ENCODE data around the gene CCR8. TPM values are rescaled to one million over a fixed set of nuclear protein-coding genes. Genes with fewer than 3 reads are reported as not detected.

Gene CCR8
- total RNA-seq, 4 donors from 2014 or later, result not detected

DNA sequence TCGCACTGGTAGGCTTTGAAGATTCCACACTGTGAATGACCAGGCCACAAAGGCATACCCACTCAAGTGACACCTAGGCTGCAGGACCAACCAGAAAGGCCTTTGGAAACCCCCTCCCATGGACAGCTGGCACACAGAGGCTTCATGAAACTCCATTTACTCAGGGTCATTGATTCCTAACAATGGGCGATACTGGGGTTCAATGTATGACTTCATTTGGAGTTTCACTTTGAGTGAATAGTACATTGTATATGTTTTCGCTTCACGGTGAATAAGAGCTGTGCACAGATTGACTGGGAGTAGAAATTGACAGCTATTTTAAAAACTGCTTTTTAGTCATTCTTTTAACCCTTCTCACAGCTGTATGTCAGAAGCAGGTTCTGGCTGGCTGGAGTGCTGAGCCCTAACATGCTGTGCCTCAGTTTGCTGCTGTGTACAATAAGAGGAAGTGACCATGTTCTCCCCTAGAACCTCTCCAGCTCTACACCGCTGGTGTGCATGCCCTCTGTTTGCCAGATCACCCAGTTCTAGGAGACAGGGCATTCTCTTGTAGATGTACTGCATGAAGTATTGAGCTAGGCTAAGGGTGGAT is 34.2 kb upstream of the CCR8 start:
- no peak overlapping the region for H3K27ac ChIP-seq
- H3K4me1 ChIP-seq, result peaks cover 0 to 4% (median 0%) of the 10 kb centered on the region in 4 donors
- no peak for DNase-seq
- TF ChIP-seq, protein P1, sequence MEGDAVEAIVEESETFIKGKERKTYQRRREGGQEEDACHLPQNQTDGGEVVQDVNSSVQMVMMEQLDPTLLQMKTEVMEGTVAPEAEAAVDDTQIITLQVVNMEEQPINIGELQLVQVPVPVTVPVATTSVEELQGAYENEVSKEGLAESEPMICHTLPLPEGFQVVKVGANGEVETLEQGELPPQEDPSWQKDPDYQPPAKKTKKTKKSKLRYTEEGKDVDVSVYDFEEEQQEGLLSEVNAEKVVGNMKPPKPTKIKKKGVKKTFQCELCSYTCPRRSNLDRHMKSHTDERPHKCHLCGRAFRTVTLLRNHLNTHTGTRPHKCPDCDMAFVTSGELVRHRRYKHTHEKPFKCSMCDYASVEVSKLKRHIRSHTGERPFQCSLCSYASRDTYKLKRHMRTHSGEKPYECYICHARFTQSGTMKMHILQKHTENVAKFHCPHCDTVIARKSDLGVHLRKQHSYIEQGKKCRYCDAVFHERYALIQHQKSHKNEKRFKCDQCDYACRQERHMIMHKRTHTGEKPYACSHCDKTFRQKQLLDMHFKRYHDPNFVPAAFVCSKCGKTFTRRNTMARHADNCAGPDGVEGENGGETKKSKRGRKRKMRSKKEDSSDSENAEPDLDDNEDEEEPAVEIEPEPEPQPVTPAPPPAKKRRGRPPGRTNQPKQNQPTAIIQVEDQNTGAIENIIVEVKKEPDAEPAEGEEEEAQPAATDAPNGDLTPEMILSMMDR (IDR thresholded peaks at IDR 0.05), result no peak
- TF ChIP-seq POLR2A (IDR thresholded peaks at IDR 0.05), result no peak
- H3K27me3 ChIP-seq, result no peaks in the 10 kb centered on the region
- H3K9me3 ChIP-seq, result peaks cover 0 to 6% (median 2%) of the 10 kb centered on the region in 4 donors
- no peak overlapping the region for H3K4me3 ChIP-seq
- no peaks in the 10 kb centered on the region for H3K36me3 ChIP-seq

DNA sequence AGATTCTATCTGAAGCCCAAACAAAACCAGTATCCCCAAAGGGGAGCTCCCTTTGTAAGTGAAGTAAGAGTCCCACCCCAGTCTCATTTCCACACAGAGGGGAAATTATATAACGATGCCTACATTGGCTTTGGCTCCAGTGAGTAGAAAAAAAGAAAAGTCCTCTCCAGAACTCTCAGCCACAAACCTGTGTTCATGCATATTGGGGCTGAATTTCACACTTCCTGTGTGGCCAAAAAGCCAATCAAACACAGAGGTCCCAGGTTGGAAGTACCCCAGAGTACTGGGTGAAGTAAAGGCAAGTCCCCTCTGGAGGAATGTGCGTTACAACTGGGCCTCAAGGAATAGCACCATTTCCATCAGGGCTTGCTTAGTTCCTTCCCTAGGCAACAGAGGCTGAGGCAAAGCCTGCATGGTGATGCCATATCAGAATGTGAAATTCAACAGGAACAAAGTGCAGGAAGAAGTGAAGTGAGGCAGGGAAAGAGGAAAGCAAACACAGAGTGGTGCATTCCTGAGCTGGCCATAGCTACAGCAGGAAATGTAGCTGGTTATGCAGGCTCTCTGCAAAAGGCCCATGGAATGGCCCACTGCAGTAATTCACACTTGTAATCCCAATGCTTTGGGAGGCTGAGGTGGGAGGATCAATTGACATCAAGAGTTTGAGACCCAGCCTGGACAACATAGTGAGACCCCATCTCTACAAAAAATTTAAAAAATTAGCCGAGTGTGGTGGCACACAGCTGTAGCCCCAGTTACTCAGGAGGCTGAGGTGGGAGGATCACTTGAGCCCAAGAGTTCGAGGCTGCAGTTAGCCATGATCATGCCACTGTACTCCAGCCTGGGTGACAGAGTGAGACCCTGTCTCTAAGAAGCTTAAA is 33.1 kb upstream of the CCR8 start:
- Histone ChIP-seq H3K36me3 (no peaks in the 10 kb centered on the region), H3K9me3 (peaks cover 0 to 10% (median 2%) of the 10 kb centered on the region in 4 donors), H3K4me1 (no peaks in the 10 kb centered on the region), H3K27ac (no peak overlapping the region), H3K27me3 (no peaks in the 10 kb centered on the region), H3K4me3 (no peak overlapping the region)
- TF ChIP-seq, protein P1 (IDR thresholded peaks at IDR 0.05), result no peak
- no peak for TF ChIP-seq POLR2A (IDR thresholded peaks at IDR 0.05)
- no peak for DNase-seq

DNA sequence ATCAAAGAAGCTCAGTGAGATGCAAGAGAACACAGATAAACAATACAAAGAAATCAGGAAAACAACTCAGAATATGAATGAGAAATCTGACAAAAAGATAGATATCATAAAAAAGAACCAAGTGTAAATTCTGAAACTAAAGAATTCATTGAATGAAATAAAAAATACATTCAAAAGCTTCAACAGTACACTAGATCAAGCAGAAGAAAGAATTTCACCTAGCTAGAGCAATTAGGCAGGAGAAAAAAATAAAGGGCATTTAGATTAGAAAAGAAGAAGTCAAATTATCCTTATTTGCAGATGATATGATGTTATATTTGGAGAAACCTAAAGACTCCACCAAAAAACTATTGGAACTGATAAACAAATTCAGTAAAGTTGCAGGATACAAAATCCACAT is 30.2 kb upstream of the CCR8 start:
- no peak overlapping the region for H3K4me3 ChIP-seq
- H3K4me1 ChIP-seq, result no peaks in the 10 kb centered on the region
- peaks cover 0 to 10% (median 2%) of the 10 kb centered on the region in 4 donors for H3K9me3 ChIP-seq
- no peak for DNase-seq
- no peaks in the 10 kb centered on the region for H3K36me3 ChIP-seq
- TF ChIP-seq, protein P1 (IDR thresholded peaks at IDR 0.05), result no peak
- no peak for TF ChIP-seq POLR2A (IDR thresholded peaks at IDR 0.05)
- no peak overlapping the region for H3K27ac ChIP-seq
- H3K27me3 ChIP-seq, result no peaks in the 10 kb centered on the region

DNA sequence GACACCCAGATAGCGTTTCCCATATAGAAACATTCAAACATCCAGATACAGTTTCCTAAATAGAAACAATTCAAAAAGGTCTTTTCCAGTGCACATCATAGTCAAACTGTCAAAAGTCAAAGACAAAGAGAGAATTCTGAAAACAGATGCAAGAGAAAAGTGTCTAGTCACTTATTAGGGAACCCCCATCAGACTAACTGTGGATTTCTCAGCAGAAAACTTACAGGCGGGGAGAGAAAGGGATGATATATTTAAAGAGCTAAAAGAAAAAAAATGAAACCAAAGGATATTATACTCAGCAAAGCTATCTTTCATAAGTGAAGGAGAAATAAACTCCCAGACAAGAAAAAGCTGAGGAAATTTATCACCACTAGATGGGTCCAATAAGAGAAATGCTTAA is 27.3 kb upstream of the CCR8 start:
- peaks cover 0 to 18% (median 2%) of the 10 kb centered on the region in 4 donors for H3K9me3 ChIP-seq
- no peaks in the 10 kb centered on the region for H3K4me1 ChIP-seq
- TF ChIP-seq, protein P1 (IDR thresholded peaks at IDR 0.05), result no peak
- no peak overlapping the region for H3K27ac ChIP-seq
- H3K4me3 ChIP-seq, result no peak overlapping the region
- DNase-seq, result no peak
- H3K36me3 ChIP-seq, result no peaks in the 10 kb centered on the region
- H3K27me3 ChIP-seq, result no peaks in the 10 kb centered on the region

DNA sequence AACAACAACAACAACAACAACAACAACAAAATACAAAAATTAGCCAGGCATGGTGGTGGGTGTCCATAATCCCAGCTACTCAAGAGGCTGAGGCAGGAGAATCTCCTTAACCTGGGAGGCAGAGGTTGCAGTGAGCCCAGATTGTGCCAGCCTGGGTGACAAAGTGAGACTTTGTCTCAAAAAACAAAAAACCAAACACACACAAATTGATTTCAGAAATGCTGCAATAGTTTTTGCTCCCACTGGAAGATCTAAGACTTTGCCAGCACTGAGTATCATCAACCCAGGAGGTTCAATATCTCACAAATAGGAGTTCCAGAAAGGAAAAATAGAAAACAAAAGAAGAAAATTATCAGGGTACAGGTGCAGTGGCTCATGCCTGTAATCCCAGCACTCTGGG is 16.2 kb upstream of the CCR8 start:
- H3K27ac ChIP-seq, result no peak overlapping the region
- no peak for DNase-seq
- no peaks in the 10 kb centered on the region for H3K27me3 ChIP-seq
- H3K4me1 ChIP-seq, result peaks cover 0 to 5% (median 0%) of the 10 kb centered on the region in 4 donors
- TF ChIP-seq POLR2A (IDR thresholded peaks at IDR 0.05), result no peak
- TF ChIP-seq, protein P1 (IDR thresholded peaks at IDR 0.05), result no peak
- H3K36me3 ChIP-seq, result no peaks in the 10 kb centered on the region
- H3K4me3 ChIP-seq, result no peak overlapping the region
- H3K9me3 ChIP-seq, result peaks cover 0 to 4% (median 2%) of the 10 kb centered on the region in 4 donors

All from Peyer's patch (tissue), 4 donors.